Neural progenitor cell (in vitro differentiated cells): ENCODE data around the gene DRP2. TPM values are rescaled to one million over a fixed set of nuclear protein-coding genes. Genes with fewer than 3 reads are reported as not detected.

Source experiments
- DNase-seq: peaks from one replicate; pipeline ENCODE4 v3.0.0-alpha.2; 2016; ENCODE audit warnings: low spot score
- H2AFZ ChIP-seq: fragments of 200-600 bp; sonication (generic); replicated peaks from 2 replicates; pipeline ENCODE4 v1.6.1; 2016; ENCODE audit warnings: antibody characterized with exemption
- H3F3A ChIP-seq: fragments of 200-600 bp; sonication (generic); 2 replicates; pipeline ENCODE4 v1.6.1; 2016; ENCODE audit warnings: antibody characterized with exemption, low read depth
- H3K27ac ChIP-seq: fragments of 200-600 bp; sonication (generic); 2 replicates; pipeline ENCODE4 v1.5.1; 2016; ENCODE audit warnings: mild to moderate bottlenecking
- H3K27me3 ChIP-seq: fragments of 200-600 bp; sonication (generic); 2 replicates; pipeline ENCODE4 v1.6.1; 2016; ENCODE audit warnings: mild to moderate bottlenecking, moderate library complexity
- H3K36me3 ChIP-seq: fragments of 200-600 bp; sonication (generic); 2 replicates; pipeline ENCODE4 v1.5.1; 2016
- H3K4me1 ChIP-seq: fragments of 200-600 bp; sonication (generic); 2 replicates; pipeline ENCODE4 v1.6.1; 2016; ENCODE audit warnings: mixed run types
- H3K4me2 ChIP-seq: fragments of 200-600 bp; sonication (generic); 2 replicates; pipeline ENCODE4 v1.6.1; 2016
- H3K4me3 ChIP-seq: fragments of 200-600 bp; sonication (generic); 2 replicates; pipeline ENCODE4 v1.5.1; 2016
- H3K79me2 ChIP-seq: fragments of 200-600 bp; sonication (generic); 2 replicates; pipeline ENCODE4 v1.6.1; 2016; ENCODE audit warnings: low read depth
- H3K9ac ChIP-seq: fragments of 200-600 bp; sonication (generic); 2 replicates; pipeline ENCODE4 v1.6.1; 2016
- H3K9me3 ChIP-seq: fragments of 200-600 bp; sonication (generic); 2 replicates; pipeline ENCODE4 v1.5.1; 2016; ENCODE audit warnings: low read depth
- H4K20me1 ChIP-seq: fragments of 200-600 bp; sonication (generic); 2 replicates; pipeline ENCODE4 v1.6.1; 2016; ENCODE audit warnings: low read depth
- H3K27ac Mint-ChIP-seq: 3 replicates; pipeline ENCODE4 v1.8.0; 2021; ENCODE audit warnings: mixed read lengths
- H3K27me3 Mint-ChIP-seq: 2 replicates; pipeline ENCODE4 v1.8.0; 2022; ENCODE audit warnings: low read depth, mild to moderate bottlenecking, inconsistent platforms, moderate library complexity, mixed read lengths; ENCODE audit not compliant: insufficient read depth
- H3K36me3 Mint-ChIP-seq: 3 replicates; pipeline ENCODE4 v1.8.0; 2021; ENCODE audit warnings: mixed read lengths
- H3K4me1 Mint-ChIP-seq: 3 replicates; pipeline ENCODE4 v1.8.0; 2021; ENCODE audit warnings: mixed read lengths
- H3K4me3 Mint-ChIP-seq: 3 replicates; pipeline ENCODE4 v1.8.0; 2021; ENCODE audit warnings: mild to moderate bottlenecking, moderate library complexity, mixed read lengths
- H3K9me3 Mint-ChIP-seq: 3 replicates; pipeline ENCODE4 v1.8.0; 2020; ENCODE audit warnings: mixed read lengths
- EZH2 ChIP-seq: fragments of 200-600 bp; sonication (generic); IDR thresholded peaks from 2 replicates; pipeline ENCODE4 v1.6.1; 2017; ENCODE audit warnings: antibody characterized with exemption, mild to moderate bottlenecking, moderate library complexity
- EZH2phosphoT487 ChIP-seq: fragments of 200-600 bp; sonication (generic); IDR thresholded peaks from 2 replicates; pipeline ENCODE4 v1.6.1; 2017; ENCODE audit warnings: antibody characterized with exemption
- total RNA-seq: library from RNA; depleted of rRNA; stranded (reverse); fragments of >200 nt; gene quantifications from 2 replicates; pipeline ENCODE4 v1.2.3, GENCODE V29; 2015; ENCODE audit warnings: low replicate concordance
- TF ChIP-seq, protein P1 (sequence below): fragments of 200-600 bp; sonication (generic); IDR thresholded peaks from 2 replicates; pipeline ENCODE4 v1.5.1; 2017; ENCODE audit warnings: antibody characterized with exemption, mild to moderate bottlenecking

Gene DRP2
- total RNA-seq, 1 donor from 2014 or later = 1.4 TPM

GRCh38 chrX:101190736-101191135, 28.9 kb upstream of the DRP2 start:
- Histone ChIP-seq H2AFZ (peak overlapping the region; percentile 79), H3K79me2 (no peaks in the 10 kb centered on the region), H3K9me3 (no peaks in the 10 kb centered on the region), H3F3A (peaks cover 7% of the 10 kb centered on the region), H4K20me1 (no peaks in the 10 kb centered on the region), H3K36me3 (no peaks in the 10 kb centered on the region), H3K4me2 (no peak overlapping the region), H3K4me3 (no peak overlapping the region), H3K27me3 (peaks cover 14% of the 10 kb centered on the region), H3K9ac (no peak overlapping the region), H3K4me1 (no peaks in the 10 kb centered on the region), H3K27ac (no peak overlapping the region)
- H3K27ac Mint-ChIP-seq = no peak overlapping the region
- H3K4me1 Mint-ChIP-seq = no peaks in the 10 kb centered on the region
- TF ChIP-seq EZH2phosphoT487 = no peak
- no peak for TF ChIP-seq EZH2
- TF ChIP-seq, protein P1, sequence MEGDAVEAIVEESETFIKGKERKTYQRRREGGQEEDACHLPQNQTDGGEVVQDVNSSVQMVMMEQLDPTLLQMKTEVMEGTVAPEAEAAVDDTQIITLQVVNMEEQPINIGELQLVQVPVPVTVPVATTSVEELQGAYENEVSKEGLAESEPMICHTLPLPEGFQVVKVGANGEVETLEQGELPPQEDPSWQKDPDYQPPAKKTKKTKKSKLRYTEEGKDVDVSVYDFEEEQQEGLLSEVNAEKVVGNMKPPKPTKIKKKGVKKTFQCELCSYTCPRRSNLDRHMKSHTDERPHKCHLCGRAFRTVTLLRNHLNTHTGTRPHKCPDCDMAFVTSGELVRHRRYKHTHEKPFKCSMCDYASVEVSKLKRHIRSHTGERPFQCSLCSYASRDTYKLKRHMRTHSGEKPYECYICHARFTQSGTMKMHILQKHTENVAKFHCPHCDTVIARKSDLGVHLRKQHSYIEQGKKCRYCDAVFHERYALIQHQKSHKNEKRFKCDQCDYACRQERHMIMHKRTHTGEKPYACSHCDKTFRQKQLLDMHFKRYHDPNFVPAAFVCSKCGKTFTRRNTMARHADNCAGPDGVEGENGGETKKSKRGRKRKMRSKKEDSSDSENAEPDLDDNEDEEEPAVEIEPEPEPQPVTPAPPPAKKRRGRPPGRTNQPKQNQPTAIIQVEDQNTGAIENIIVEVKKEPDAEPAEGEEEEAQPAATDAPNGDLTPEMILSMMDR = no peak
- no peaks in the 10 kb centered on the region for H3K36me3 Mint-ChIP-seq
- H3K27me3 Mint-ChIP-seq = no peaks in the 10 kb centered on the region
- DNase-seq = no peak
- peaks cover 12% of the 10 kb centered on the region for H3K9me3 Mint-ChIP-seq
- no peak overlapping the region for H3K4me3 Mint-ChIP-seq

DNA sequence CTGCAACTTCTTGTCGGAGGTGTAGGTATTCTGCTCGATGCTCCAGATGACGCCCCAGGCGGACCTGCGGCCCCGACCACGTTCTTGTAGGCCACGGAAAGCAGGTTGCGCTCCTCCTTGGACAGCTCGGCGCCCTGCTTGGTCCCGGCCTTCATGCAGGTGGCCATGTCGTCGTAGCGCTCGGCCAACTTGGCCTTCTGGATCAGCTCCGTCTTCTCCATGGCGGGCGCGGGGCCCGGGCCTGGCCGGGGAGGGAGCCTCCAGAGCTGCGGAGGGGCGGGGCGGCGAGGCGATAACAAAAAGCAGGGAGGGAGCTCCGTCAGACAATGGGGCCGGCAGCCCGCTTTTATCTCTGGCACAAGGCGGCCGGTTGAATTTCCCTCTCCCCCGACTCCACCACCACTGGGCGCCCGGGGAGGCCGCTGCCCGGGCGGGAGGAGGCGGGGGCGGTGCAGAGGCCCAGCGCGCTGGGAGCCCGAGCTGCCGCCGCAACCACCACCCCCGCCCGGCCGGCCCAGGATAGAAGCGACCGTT, 28.3 kb upstream of the DRP2 start:
- Mint-ChIP-seq H3K27ac (no peak overlapping the region), H3K4me1 (no peaks in the 10 kb centered on the region), H3K36me3 (no peaks in the 10 kb centered on the region), H3K4me3 (no peak overlapping the region), H3K9me3 (peaks cover 12% of the 10 kb centered on the region), H3K27me3 (no peaks in the 10 kb centered on the region)
- H4K20me1 ChIP-seq = no peaks in the 10 kb centered on the region
- peak; percentile 77 for DNase-seq
- no peaks in the 10 kb centered on the region for H3K36me3 ChIP-seq
- TF ChIP-seq, protein P1 = no peak
- TF ChIP-seq EZH2 (no peak), EZH2phosphoT487 (no peak)
- H3K79me2 ChIP-seq = no peaks in the 10 kb centered on the region
- H3K27ac ChIP-seq = no peak overlapping the region
- H3K27me3 ChIP-seq = peaks cover 14% of the 10 kb centered on the region
- H3K4me3 ChIP-seq = peak overlapping the region; percentile 34
- H3F3A ChIP-seq = peaks cover 7% of the 10 kb centered on the region
- no peaks in the 10 kb centered on the region for H3K9me3 ChIP-seq
- no peaks in the 10 kb centered on the region for H3K4me1 ChIP-seq
- H3K4me2 ChIP-seq = peak overlapping the region; percentile 74
- H2AFZ ChIP-seq = peak overlapping the region; percentile 79
- H3K9ac ChIP-seq = no peak overlapping the region

- peaks cover 13% of the 10 kb centered on the region for H3K27me3 ChIP-seq
- Mint-ChIP-seq H3K27ac (no peak overlapping the region), H3K9me3 (peaks cover 5% of the 10 kb centered on the region), H3K4me1 (no peaks in the 10 kb centered on the region), H3K27me3 (no peaks in the 10 kb centered on the region), H3K4me3 (no peak overlapping the region), H3K36me3 (no peaks in the 10 kb centered on the region)
- no peaks in the 10 kb centered on the region for H3K4me1 ChIP-seq
- no peaks in the 10 kb centered on the region for H3K36me3 ChIP-seq
- no peaks in the 10 kb centered on the region for H3K79me2 ChIP-seq
- no peak overlapping the region for H3K4me3 ChIP-seq
- H4K20me1 ChIP-seq = no peaks in the 10 kb centered on the region
- H3K27ac ChIP-seq = no peak overlapping the region
- TF ChIP-seq EZH2 (no peak), EZH2phosphoT487 (no peak)
- TF ChIP-seq, protein P1 = no peak
- no peaks in the 10 kb centered on the region for H3K9me3 ChIP-seq
- no peak for DNase-seq
- H2AFZ ChIP-seq = no peak overlapping the region
- peaks cover 7% of the 10 kb centered on the region for H3F3A ChIP-seq
- no peak overlapping the region for H3K9ac ChIP-seq
- H3K4me2 ChIP-seq = no peak overlapping the region
Observed at GRCh38 chrX:101195442-101196173, 24.0 kb upstream of the DRP2 start.
